ENCODE measurements around the gene SPPL2C. TPM values are rescaled to one million over a fixed set of nuclear protein-coding genes. Genes with fewer than 3 reads are reported as not detected.

The SPPL2C gene
- total and polyA plus RNA-seq, 10 of the 15 experiments (the other 5 are each of a cell fraction or from before 2014, with no cell fraction given) = not detected

GRCh38 chr17:45825792-45826191 lies 18.9 kb upstream of the SPPL2C start:
- RAD21 ChIA-PET (ENCODE audit: unreplicated experiment) = no interaction called here
- intact Hi-C loops (cut with micrococcal nuclease; ENCODE audit: unreplicated experiment) = no loop called here
- DNase-seq (ENCODE audit: low read depth, low spot score) (no peak), FAIRE-seq (no peak), ATAC-seq (no peak)
- H3K4me3 ChIP-seq = no peak overlapping the region
- POLR2A ChIA-PET = no interaction called here
- H3K27ac ChIP-seq (ENCODE audit: control insufficient read depth, insufficient read depth) = no peak overlapping the region
- no peak overlapping the region for H3K4me2 ChIP-seq (ENCODE audit: control insufficient read depth, insufficient read depth)
- no TSS peak for BruUV-seq (replicated peaks)
- H3K79me2 ChIP-seq (ENCODE audit: control insufficient read depth, insufficient read depth, low read length) = no peaks in the 10 kb centered on the region
- SMC1A ChIA-PET (ENCODE audit: uncharacterized antibody, unreplicated experiment) = no interaction called here
- H2AFZ ChIP-seq (ENCODE audit: control insufficient read depth, low read depth, low read length) = no peak overlapping the region
- CTCF ChIA-PET = interaction anchor here (3.2 kb wide), 1 partner anchor 186 kb away, joined by 12 read pairs; no protein-coding TSS in a partner anchor
- TF ChIP-seq BCLAF1 (IDR thresholded peaks at IDR 0.05) (no peak), ETV6 (conservative IDR thresholded peaks at IDR 0.05 in 1 of 2, IDR thresholded peaks at IDR 0.05 in 1 of 2; ENCODE audit: borderline replicate concordance in 1 of 2, low read depth in 1 of 2) (no peak), ZBTB11 (CRISPR knock-in tag; IDR thresholded peaks at IDR 0.05) (no peak), WRNIP1 (IDR thresholded peaks at IDR 0.05; ENCODE audit: borderline replicate concordance, low read depth, low read length) (no peak), SMAD1 (IDR thresholded peaks at IDR 0.05; ENCODE audit: low read depth, partially characterized antibody) (no peak), HDGF (IDR thresholded peaks at IDR 0.05) (no peak), NR2F1 (conservative IDR thresholded peaks at IDR 0.05) (no peak), MYB (IDR thresholded peaks at IDR 0.05; ENCODE audit: borderline replicate concordance, low read depth, low read length) (no peak), SKIL (IDR thresholded peaks at IDR 0.05; ENCODE audit: low read depth, poor library complexity, severe bottlenecking) (no peak), BRCA1 (IDR thresholded peaks at IDR 0.05; ENCODE audit: low read depth, low read length) (no peak), MYC (IDR thresholded peaks at IDR 0.05; ENCODE audit: insufficient read depth, insufficient read length, insufficient replicate concordance, low read length, severe bottlenecking) (no peak), PAX8 (IDR thresholded peaks at IDR 0.05) (no peak), BMI1 (IDR thresholded peaks at IDR 0.05; ENCODE audit: borderline replicate concordance) (no peak), CREM (IDR thresholded peaks at IDR 0.05; ENCODE audit: low read depth) (no peak), ATF7 (IDR thresholded peaks at IDR 0.05; ENCODE audit: low read depth) (no peak), KAT2A (conservative IDR thresholded peaks at IDR 0.05; ENCODE audit: control insufficient read depth, low read depth, low read length) (no peak), JUNB (IDR thresholded peaks at IDR 0.05) (no peak), BACH1 (IDR thresholded peaks at IDR 0.05; ENCODE audit: borderline replicate concordance) (no peak)
- 29% methylated on average over 14 of the region's 14 CpGs for WGBS (ENCODE audit: insufficient coverage, insufficient replicate concordance, low lambda C conversion rate, missing lambda C conversion rate)
- H3K36me3 ChIP-seq (ENCODE audit: control insufficient read depth in 2 of 2, insufficient read depth in 2 of 2, low read length in 1 of 2) = no peaks in the 10 kb centered on the region
- no peaks in the 10 kb centered on the region for H3K9me3 ChIP-seq (replicated peaks; ENCODE audit: control insufficient read depth, insufficient read depth, low read length)
- no peaks in the 10 kb centered on the region for H3K4me1 ChIP-seq (ENCODE audit: control insufficient read depth, insufficient read depth, low read length)
- peaks cover 0 to 3% of the 10 kb centered on the region in 2 experiments; a peak in 2 of 4 replicates for H3K27me3 ChIP-seq (replicated peaks in 1 of 2; ENCODE audit: control insufficient read depth in 2 of 2, insufficient read depth in 2 of 2, low read length in 1 of 2)
- H3K9ac ChIP-seq (ENCODE audit: control insufficient read depth, insufficient read depth, low read length) = no peak overlapping the region
- no peaks in the 10 kb centered on the region; the same call in 1 of the 2 replicates for H4K20me1 ChIP-seq (ENCODE audit: control insufficient read depth, insufficient read depth)
- in situ Hi-C loops (cut with MboI) = loop anchor here (25.0 kb wide), 1 partner anchor 413 kb away; no protein-coding TSS in a partner anchor
